ENCODE data around the gene ZBTB3.

Gene ZBTB3

DNA sequence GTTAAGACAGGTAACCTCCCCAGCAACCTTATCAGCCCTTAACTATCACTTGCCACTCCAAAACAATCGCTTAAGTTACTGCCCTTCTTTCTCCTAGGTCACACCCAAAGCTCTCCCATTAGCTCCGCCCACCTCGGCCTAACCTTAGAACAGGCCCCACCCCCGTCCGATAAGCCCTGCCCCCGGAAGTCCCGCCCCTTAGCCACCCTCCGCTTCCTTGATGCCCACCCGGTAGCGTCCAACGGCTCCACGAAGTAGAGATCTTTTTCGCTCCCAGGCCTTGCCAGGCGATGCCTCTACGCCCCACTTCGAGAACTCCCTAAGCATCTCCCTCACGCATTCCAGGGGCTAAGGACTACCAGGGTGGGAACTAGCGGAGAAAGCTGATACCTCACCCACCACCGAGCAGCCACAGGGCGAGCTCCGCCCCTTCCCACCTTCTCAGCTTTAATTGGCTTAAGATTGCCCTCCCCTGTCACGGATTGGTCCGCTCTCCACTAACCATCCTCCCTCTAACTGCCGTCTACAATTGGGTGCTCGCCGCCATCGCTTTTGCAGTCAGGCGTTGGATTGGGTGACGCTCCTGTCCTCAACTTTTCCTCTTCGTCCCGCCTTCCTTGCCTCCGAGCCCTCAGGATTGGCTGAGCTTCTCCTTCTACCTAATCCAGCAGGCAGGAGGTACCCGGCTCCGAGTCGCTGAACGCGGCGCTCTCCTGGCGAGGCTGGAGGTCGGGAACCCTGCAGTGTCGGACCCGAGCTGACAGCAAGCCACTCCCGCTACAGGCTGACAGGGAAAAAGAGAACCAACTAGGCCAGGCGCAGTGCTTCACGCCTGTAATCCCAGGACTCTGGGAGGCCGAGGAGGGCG lies at the start of gene ZBTB3:
Gene ZBTB3, minus strand, starts transcription at position 425 of the 868 bp plus-strand sequence. CDS start 496 bp downstream, outside the sequence.
- Mint-ChIP-seq H3K27me3 (peaks cover 2% of the 10 kb centered on the region), H3K9me3 (no peaks in the 10 kb centered on the region), H3K27ac (peak within 1 kb of the TSS; percentile 99), H3K4me3 (peak within 1 kb of the TSS; percentile 98), H3K4me1 (peaks cover 27% of the 10 kb centered on the region), H3K36me3 (ENCODE audit: low read depth) (peaks cover 7% of the 10 kb centered on the region)
- ATAC-seq (peak; percentile 99), DNase-seq (peak; percentile 96)

DNA sequence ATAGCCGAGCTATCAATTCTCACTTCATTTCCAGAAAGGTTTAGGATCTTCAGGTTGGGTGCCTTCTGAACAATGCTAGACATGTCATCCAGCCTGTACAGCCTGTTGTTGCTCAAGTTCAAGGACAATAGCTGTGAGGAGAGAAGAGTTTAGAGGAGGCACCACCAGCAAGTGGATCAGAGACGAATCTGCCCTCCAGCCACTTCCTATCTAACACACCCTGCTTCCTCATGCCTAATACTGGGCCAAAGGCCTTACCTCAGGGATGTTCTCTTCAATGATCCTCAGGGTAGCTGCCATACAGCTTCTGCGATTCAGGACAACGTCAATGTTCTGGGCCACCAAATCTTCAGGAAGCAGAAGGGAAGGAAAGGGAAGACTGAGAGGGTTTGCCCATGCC lies 47.1 kb upstream of the ZBTB3 start:
- DNase-seq = no peak
- peaks cover 68% of the 10 kb centered on the region for H3K36me3 Mint-ChIP-seq (ENCODE audit: low read depth)
- no peak for ATAC-seq
- H3K4me3 Mint-ChIP-seq = no peak overlapping the region
- peak overlapping the region; percentile 44 for H3K27ac Mint-ChIP-seq
- no peaks in the 10 kb centered on the region for H3K9me3 Mint-ChIP-seq
- H3K27me3 Mint-ChIP-seq = no peaks in the 10 kb centered on the region
- H3K4me1 Mint-ChIP-seq = peaks cover 36% of the 10 kb centered on the region

DNA sequence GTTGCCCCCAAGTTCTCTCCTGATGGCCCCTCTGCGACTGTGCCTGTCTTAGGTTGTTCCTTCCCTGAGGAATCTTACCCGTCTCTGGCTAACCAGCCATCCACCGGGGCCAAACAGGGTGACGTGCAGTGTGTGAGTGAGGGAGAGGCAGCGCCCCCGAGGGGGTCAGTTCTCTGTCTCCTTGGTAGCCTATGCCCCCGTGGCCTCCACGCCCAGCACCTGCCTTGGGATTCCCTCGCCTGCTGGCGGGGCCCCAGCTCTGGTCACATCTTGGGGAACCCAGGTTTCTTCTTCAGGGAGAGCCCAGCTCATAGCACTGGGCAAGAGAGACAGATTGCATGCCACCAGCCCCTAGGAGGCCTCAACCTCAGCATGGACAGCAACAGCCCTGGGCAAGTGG lies 45.5 kb upstream of the ZBTB3 start:
- no peak overlapping the region for H3K27ac Mint-ChIP-seq
- no peak for ATAC-seq

DNA sequence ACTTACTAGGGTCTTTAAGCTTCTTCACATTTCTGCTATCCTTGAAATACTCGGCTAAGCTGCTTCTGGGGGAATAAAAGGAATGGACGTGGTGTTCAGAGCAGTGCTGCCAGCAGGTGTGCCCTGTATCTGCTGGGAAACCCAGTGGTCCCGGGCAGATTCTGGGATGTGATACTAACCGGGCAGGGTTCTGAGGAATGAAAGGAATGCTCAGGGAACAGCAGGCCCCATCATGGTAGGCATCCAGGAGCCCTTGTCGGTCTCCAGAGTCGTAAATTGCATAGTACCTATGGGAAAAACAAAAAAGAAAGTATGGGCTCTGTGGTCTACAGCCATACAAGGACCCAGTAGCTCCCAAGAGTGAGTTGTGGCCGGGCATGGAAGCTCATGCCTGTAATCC lies 42.3 kb upstream of the ZBTB3 start:
- no peaks in the 10 kb centered on the region for H3K9me3 Mint-ChIP-seq
- DNase-seq (no peak), ATAC-seq (no peak)
- peaks cover 66% of the 10 kb centered on the region for H3K36me3 Mint-ChIP-seq (ENCODE audit: low read depth)
- H3K27ac Mint-ChIP-seq = no peak overlapping the region
- H3K4me1 Mint-ChIP-seq = peaks cover 11% of the 10 kb centered on the region
- H3K27me3 Mint-ChIP-seq = no peaks in the 10 kb centered on the region
- no peak overlapping the region for H3K4me3 Mint-ChIP-seq

More for the DNA sequence above, 45.5 kb upstream of the ZBTB3 start:
- Mint-ChIP-seq H3K27me3 (no peaks in the 10 kb centered on the region), H3K36me3 (ENCODE audit: low read depth) (peaks cover 75% of the 10 kb centered on the region), H3K4me1 (peaks cover 29% of the 10 kb centered on the region), H3K9me3 (no peaks in the 10 kb centered on the region), H3K4me3 (no peak overlapping the region)
- no peak for DNase-seq

DNA sequence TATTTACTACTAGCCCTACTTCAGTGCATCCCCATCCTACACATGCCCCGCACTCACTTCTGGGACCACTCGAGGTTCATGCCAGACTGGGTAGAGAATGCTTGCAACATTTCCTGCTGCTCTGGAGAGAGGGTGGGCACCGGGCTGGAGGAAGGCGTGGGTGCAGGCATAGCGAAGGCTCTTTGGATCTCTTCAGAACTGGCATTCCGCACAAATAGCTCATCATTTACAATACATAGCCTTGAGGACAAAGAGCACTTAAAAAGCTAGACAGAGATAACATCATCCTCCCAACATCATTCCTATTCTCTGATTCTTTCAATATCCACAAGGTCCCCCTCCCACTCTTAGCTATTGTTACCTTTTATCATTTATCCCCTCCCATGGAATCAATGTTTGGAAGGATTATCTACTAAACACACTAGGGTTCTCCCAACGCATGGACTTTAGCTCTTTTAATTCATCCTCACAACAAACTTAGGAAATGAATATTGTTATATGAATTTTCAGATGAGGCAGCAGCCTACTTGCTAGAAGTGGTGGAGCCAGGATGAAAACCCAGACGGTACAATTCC lies 40.3 kb upstream of the ZBTB3 start:
- Mint-ChIP-seq H3K4me1 (peaks cover 26% of the 10 kb centered on the region), H3K36me3 (ENCODE audit: low read depth) (peaks cover 71% of the 10 kb centered on the region), H3K4me3 (no peak overlapping the region), H3K9me3 (no peaks in the 10 kb centered on the region), H3K27me3 (no peaks in the 10 kb centered on the region), H3K27ac (peak overlapping the region; percentile 33)
- ATAC-seq (no peak), DNase-seq (no peak)

DNA sequence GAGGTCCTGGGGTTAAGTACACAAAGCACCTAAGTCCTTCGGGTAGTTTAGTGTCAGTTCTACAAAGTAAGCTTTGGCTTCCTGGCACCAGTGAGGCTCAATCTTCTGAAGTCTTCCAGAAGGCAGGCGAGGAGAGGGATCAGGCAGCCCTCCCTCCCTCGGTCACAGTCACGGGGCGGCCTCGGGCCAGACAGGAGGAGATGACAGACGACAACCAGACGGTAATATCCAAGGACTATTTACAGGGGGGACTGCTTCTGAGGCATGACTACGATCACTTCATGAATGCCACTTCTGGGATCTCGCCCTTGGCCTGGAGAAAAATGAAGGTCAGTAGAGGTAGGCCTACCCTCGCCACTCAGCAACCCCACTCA lies 38.2 kb upstream of the ZBTB3 start:
- Mint-ChIP-seq H3K4me3 (peak overlapping the region; percentile 92), H3K27ac (peak overlapping the region; percentile 89), H3K4me1 (peaks cover 44% of the 10 kb centered on the region), H3K36me3 (ENCODE audit: low read depth) (peaks cover 58% of the 10 kb centered on the region), H3K9me3 (no peaks in the 10 kb centered on the region), H3K27me3 (no peaks in the 10 kb centered on the region)
- DNase-seq (no peak), ATAC-seq (no peak)

DNA sequence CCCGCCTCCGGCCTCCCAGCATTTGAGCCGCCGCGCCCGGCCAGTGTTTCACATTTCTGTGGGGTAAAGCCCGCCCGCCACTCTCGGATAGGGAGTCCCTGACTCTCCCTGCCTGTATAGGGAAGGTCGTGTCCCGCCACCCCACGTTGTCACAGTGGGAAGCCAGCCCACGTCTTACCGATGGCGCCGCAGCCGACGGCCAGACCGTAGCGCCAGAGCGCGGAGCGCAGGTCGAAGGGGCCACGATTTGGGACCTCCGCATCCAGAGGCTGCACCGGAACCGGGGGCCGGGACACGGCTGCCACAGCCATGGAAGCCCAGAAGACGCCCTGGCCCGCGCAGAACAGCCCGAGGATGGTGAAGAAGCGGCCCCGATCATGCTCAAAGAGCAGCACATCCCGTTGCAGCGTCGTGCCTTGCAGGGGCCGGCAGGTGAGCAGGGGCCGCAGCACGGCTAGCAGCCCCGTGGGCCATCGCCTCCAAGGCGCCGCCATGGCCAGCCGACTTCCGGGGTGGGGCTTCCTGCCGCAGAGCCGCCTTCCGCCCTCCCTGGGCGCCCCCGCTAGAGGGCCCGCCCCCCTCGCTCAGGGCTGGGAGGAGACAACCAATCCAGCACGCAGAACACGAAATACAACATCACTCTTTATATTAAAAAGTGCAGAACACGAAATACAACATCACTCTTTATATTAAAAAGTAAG lies 37.7 kb upstream of the ZBTB3 start, which contains the start of gene TMEM223:
Gene TMEM223, minus strand, starts transcription at position 506 of the 701 bp plus-strand sequence. Its CDS starts 12 bp downstream, at position 494.
- Mint-ChIP-seq H3K36me3 (ENCODE audit: low read depth) (peaks cover 53% of the 10 kb centered on the region), H3K9me3 (no peaks in the 10 kb centered on the region), H3K27ac (peak within 1 kb of the TSS; percentile 89), H3K4me1 (peaks cover 44% of the 10 kb centered on the region), H3K4me3 (peak within 1 kb of the TSS; percentile 92), H3K27me3 (no peaks in the 10 kb centered on the region)
- ATAC-seq = peak; percentile 81
- DNase-seq = peak; percentile 94

DNA sequence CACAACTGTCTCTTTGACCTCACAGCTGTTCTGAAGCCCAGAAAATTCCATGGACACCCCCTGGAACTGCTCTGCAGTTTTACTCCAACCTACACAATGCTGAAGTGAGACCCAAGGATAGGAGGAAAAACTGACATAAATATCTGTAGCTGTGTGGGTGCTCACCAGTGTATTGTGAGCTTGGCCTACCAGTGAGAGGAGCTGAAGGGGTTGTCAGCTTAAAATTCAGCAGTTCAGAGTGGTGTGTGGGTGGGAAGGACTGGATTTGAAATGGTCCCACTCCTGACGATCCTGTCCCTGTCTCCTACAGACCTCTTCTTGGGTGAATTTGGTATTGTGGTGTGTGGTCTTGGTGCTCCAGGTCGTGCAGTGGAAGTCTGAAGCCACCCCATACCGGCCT lies 35.6 kb upstream of the ZBTB3 start:
- peaks cover 53% of the 10 kb centered on the region for H3K4me1 Mint-ChIP-seq
- H3K36me3 Mint-ChIP-seq (ENCODE audit: low read depth) = peaks cover 38% of the 10 kb centered on the region

DNA sequence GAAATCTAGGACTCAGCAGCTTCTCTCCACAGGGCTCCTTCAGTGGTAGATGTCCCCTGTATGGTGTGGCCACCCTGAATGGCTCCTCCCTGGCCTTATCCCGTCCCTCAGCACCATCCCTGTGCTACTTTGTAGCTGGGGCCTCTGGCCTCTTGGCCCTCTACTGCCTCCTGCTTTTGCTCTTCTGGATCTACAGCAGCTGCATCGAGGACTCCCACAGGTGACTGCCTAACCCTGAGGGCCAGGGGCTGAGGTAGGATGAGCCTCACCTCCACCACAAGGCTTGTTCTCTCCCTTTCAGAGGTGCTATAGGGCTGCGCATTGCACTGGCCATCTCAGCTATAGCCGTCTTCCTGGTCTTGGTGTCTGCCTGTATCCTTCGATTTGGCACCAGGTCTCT lies 35.0 kb upstream of the ZBTB3 start:
- no peaks in the 10 kb centered on the region for H3K27me3 Mint-ChIP-seq
- H3K27ac Mint-ChIP-seq = peak overlapping the region; percentile 89
- peaks cover 33% of the 10 kb centered on the region for H3K36me3 Mint-ChIP-seq (ENCODE audit: low read depth)
- H3K4me3 Mint-ChIP-seq = peak overlapping the region; percentile 92
- no peak for DNase-seq
- peaks cover 53% of the 10 kb centered on the region for H3K4me1 Mint-ChIP-seq
- ATAC-seq = no peak
- H3K9me3 Mint-ChIP-seq = no peaks in the 10 kb centered on the region

More for the DNA sequence above, 35.6 kb upstream of the ZBTB3 start:
- Mint-ChIP-seq H3K4me3 (peak overlapping the region; percentile 92), H3K27ac (peak overlapping the region; percentile 89), H3K9me3 (no peaks in the 10 kb centered on the region), H3K27me3 (no peaks in the 10 kb centered on the region)
- no peak for ATAC-seq
- no peak for DNase-seq

DNA sequence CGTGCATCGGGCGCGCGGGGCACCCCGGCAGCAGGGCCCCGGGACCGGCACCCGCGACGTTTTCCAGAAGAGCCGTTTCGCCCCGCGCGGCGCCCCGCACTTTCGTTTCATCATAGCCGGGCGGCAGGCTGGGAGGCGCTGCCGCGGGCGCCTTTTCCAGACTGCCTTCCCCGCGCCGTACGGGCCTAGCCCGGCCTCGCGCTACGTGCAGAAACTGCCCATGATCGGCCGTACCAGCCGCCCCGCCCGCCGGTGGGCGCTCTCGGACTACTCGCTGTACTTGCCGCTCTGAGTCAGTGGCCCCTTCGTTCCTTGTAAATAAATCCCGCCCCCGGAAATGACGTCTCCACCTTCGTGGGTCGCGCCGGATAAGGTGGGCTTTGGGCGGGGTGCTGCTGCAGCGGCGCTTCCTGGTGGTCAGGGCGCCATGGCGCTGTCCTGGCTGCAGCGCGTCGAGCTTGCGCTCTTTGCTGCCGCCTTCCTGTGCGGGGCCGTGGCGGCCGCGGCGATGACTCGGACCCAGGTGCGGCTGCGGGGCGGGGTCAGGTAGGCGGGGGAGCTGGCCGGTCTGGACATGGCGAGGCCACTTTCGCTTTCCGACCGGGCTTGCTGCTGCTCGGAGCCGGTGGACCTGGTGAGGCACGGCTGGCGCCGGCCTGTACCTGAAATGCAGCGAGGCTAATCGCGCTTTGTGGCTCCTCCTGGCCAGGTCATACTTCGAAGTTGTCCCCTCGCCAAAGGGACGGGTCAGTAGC lies 33.2 kb upstream of the ZBTB3 start, which contains the start of gene TMEM179B:
Gene TMEM179B, plus strand, starts transcription at position 398 of the 755 bp plus-strand sequence. Its CDS starts 30 bp downstream, at position 428.
- H3K4me3 Mint-ChIP-seq = peak within 1 kb of the TSS; percentile 92
- H3K27me3 Mint-ChIP-seq = no peaks in the 10 kb centered on the region
- ATAC-seq = peak; percentile 79
- peak within 1 kb of the TSS; percentile 84 for H3K27ac Mint-ChIP-seq
- peaks cover 47% of the 10 kb centered on the region for H3K4me1 Mint-ChIP-seq
- DNase-seq = peak; percentile 99
- no peaks in the 10 kb centered on the region for H3K9me3 Mint-ChIP-seq
- peaks cover 23% of the 10 kb centered on the region for H3K36me3 Mint-ChIP-seq (ENCODE audit: low read depth)

DNA sequence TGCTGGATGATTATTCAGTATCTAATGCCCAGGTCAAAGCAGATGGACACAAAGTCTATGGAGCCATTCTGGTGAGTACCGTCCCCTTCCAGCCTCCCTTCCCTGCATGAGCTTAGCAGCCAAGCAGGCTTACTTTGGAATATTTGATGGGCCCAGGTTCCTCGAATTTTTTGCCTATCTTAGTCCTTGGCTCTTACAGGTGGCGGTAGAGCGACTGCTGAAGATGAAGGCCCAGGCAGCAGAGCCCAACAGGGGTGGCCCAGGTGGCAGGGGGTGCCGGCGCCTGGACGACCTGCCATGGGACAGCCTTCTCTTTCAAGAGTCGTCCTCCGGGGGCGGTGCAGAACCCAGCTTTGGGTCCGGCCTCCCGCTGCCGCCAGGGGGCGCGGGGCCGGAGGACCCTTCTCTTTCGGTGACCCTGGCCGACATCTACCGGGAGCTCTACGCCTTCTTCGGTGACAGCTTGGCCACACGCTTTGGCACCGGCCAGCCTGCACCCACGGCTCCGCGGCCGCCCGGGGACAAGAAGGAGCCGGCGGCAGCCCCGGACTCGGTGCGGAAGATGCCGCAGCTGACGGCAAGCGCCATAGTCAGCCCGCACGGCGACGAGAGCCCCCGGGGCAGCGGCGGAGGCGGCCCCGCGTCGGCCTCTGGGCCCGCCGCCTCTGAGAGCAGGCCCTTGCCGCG lies 32.5 kb upstream of the ZBTB3 start:
- H3K4me3 Mint-ChIP-seq = peak overlapping the region; percentile 83
- H3K9me3 Mint-ChIP-seq = no peaks in the 10 kb centered on the region
- ATAC-seq (peak; percentile 75), DNase-seq (peak; percentile 90)
- H3K27ac Mint-ChIP-seq = peak overlapping the region; percentile 84
- H3K27me3 Mint-ChIP-seq = no peaks in the 10 kb centered on the region
- H3K4me1 Mint-ChIP-seq = peaks cover 44% of the 10 kb centered on the region
- H3K36me3 Mint-ChIP-seq (ENCODE audit: low read depth) = peaks cover 20% of the 10 kb centered on the region

DNA sequence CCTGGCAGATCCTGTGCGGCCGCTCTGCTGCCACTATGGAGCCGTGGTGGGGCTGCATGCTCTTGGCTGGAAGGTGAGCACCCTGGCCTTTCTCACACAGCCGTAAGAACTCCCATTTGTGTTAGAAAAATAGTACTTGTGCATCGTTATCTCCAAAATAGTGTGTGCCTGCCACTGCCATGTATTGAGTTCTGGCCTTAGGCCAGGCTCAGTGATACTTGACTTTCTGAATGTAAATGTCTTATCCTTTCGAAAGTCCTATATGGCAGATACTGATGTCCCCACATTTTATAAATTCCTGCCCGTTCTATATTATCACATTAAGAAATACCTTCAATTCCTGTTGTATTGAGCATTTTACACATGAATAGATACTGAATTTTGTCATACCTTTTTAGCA lies 28.8 kb upstream of the ZBTB3 start:
- H3K36me3 Mint-ChIP-seq (ENCODE audit: low read depth) = no peaks in the 10 kb centered on the region
- no peak for ATAC-seq
- no peak overlapping the region for H3K27ac Mint-ChIP-seq
- no peak overlapping the region for H3K4me3 Mint-ChIP-seq
- peaks cover 12% of the 10 kb centered on the region for H3K4me1 Mint-ChIP-seq
- no peaks in the 10 kb centered on the region for H3K27me3 Mint-ChIP-seq
- no peak for DNase-seq
- H3K9me3 Mint-ChIP-seq = no peaks in the 10 kb centered on the region

DNA sequence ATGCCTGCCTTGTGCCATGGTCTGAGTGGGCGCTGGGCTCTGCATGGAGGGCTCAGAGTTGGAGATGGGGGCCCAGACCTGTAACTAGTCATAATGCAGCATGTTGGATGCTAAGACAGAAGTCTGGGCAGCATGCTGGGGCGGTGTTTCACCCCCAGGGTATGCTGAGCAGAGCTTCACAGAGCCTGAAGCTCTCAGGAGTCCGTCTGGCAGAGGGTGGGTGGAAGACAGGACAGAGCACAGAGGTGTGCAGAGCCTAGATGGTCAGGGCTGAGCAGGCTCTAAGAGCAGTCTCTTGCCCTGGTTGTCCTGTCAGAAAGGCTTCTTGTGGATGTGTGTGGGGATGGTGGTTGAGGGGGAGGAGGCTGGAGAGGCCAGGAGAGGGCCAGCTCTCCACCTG lies 24.5 kb upstream of the ZBTB3 start:
- peaks cover 12% of the 10 kb centered on the region for H3K4me1 Mint-ChIP-seq
- DNase-seq (no peak), ATAC-seq (peak; percentile 16)
- H3K36me3 Mint-ChIP-seq (ENCODE audit: low read depth) = peaks cover 10% of the 10 kb centered on the region
- H3K27me3 Mint-ChIP-seq = no peaks in the 10 kb centered on the region
- H3K27ac Mint-ChIP-seq = no peak overlapping the region
- H3K9me3 Mint-ChIP-seq = no peaks in the 10 kb centered on the region
- no peak overlapping the region for H3K4me3 Mint-ChIP-seq
